SK-N-SH treated with all-trans-retinoic acid at 6 μM for 48 hours (cell line): ENCODE results near the gene RC3H1.

Source experiments
- ATAC-seq: fragments of 200-7000 bp; cut with Tn5 transposase; 3 replicates; pipeline ENCODE4 v1.9.1; 2020; ENCODE audit warnings: mild to moderate bottlenecking, moderate library complexity
- ARNTL ChIP-seq: fragments of 450-650 bp; formaldehyde crosslinking; IDR thresholded peaks from 2 replicates; pipeline ENCODE4 v1.5.0; 2020; ENCODE audit warnings: low read depth, mild to moderate bottlenecking, moderate library complexity, borderline replicate concordance
- BACH2 ChIP-seq: fragments of 250-450 bp; sonication (Bioruptor Pico); IDR thresholded peaks from 2 replicates; pipeline ENCODE4 v1.9.0; 2021; ENCODE audit warnings: mild to moderate bottlenecking, borderline replicate concordance
- CREB5 ChIP-seq: fragments of 250-450 bp; sonication (Bioruptor Pico); IDR thresholded peaks from 2 replicates; pipeline ENCODE4 v1.5.1; 2020; ENCODE audit warnings: low read depth, mild to moderate bottlenecking, moderate library complexity
- CSDC2 ChIP-seq: fragments of 250-450 bp; sonication (Bioruptor Pico); IDR thresholded peaks from 2 replicates; pipeline ENCODE4 v1.5.0; 2020; ENCODE audit warnings: mild to moderate bottlenecking, moderate library complexity
- CSRNP3 ChIP-seq: fragments of 250-450 bp; sonication (Bioruptor Pico); IDR thresholded peaks from 2 replicates; pipeline ENCODE4 v1.5.1; 2021; ENCODE audit warnings: mild to moderate bottlenecking, moderate library complexity
- ESRRG ChIP-seq: fragments of 250-450 bp; sonication (Bioruptor Pico); IDR thresholded peaks from 2 replicates; pipeline ENCODE4 v1.6.1; 2021; ENCODE audit warnings: mild to moderate bottlenecking
- GLIS3 ChIP-seq: fragments of 250-450 bp; sonication (Bioruptor Pico); IDR thresholded peaks from 2 replicates; pipeline ENCODE4 v1.5.0; 2020; ENCODE audit warnings: mild to moderate bottlenecking, moderate library complexity
- OSR1 ChIP-seq: fragments of 250-450 bp; sonication (Bioruptor Pico); IDR thresholded peaks from 2 replicates; pipeline ENCODE4 v1.8.0; 2022; ENCODE audit warnings: moderate library complexity, mild to moderate bottlenecking, inconsistent platforms
- PATZ1 ChIP-seq: fragments of 250-450 bp; sonication (Bioruptor Pico); IDR thresholded peaks from 2 replicates; pipeline ENCODE4 v1.8.0; 2020; ENCODE audit warnings: mild to moderate bottlenecking, moderate library complexity, borderline replicate concordance
- POU6F1 ChIP-seq: fragments of 250-450 bp; sonication (Bioruptor Pico); IDR thresholded peaks from 2 replicates; pipeline ENCODE4 v1.8.0; 2021; ENCODE audit warnings: low read depth, mild to moderate bottlenecking, moderate library complexity, borderline replicate concordance
- PPARA ChIP-seq: fragments of 250-450 bp; sonication (Bioruptor Pico); IDR thresholded peaks from 2 replicates; pipeline ENCODE4 v1.5.0; 2020; ENCODE audit warnings: mild to moderate bottlenecking, borderline replicate concordance
- RARB ChIP-seq: fragments of 250-450 bp; sonication (Bioruptor Pico); IDR thresholded peaks from 2 replicates; pipeline ENCODE4 v1.8.0; 2021; ENCODE audit warnings: mild to moderate bottlenecking, moderate library complexity
- SNAI2 ChIP-seq: fragments of 250-450 bp; sonication (Bioruptor Pico); IDR thresholded peaks from 2 replicates; pipeline ENCODE4 v1.5.0; 2020; ENCODE audit warnings: mild to moderate bottlenecking, moderate library complexity
- TOX ChIP-seq: fragments of 250-450 bp; sonication (Bioruptor Pico); IDR thresholded peaks from 2 replicates; pipeline ENCODE4 v1.8.0; 2021; ENCODE audit warnings: mild to moderate bottlenecking, moderate library complexity, borderline replicate concordance
- TSHZ2 ChIP-seq: fragments of 250-450 bp; sonication (Bioruptor Pico); IDR thresholded peaks from 2 replicates; pipeline ENCODE4 v1.5.0; 2020; ENCODE audit warnings: mild to moderate bottlenecking, moderate library complexity
- ZFP3 ChIP-seq: fragments of 250-450 bp; sonication (Bioruptor Pico); IDR thresholded peaks from 2 replicates; pipeline ENCODE4 v1.5.0; 2020; ENCODE audit warnings: mild to moderate bottlenecking, moderate library complexity
- ZFP30 ChIP-seq: fragments of 450-650 bp; formaldehyde crosslinking; IDR thresholded peaks from 2 replicates; pipeline ENCODE4 v1.5.0; 2022; ENCODE audit warnings: mild to moderate bottlenecking, moderate library complexity
- ZNF565 ChIP-seq: fragments of 450-650 bp; formaldehyde crosslinking; conservative IDR thresholded peaks from 2 replicates; pipeline ENCODE4 v1.5.0; 2020; ENCODE audit warnings: low read depth, mild to moderate bottlenecking, moderate library complexity
- ZNF70 ChIP-seq: fragments of 450-650 bp; formaldehyde crosslinking; IDR thresholded peaks from 2 replicates; pipeline ENCODE4 v1.5.0; 2020; ENCODE audit warnings: mild to moderate bottlenecking, moderate library complexity
- ZNF8 ChIP-seq: fragments of 450-650 bp; formaldehyde crosslinking; IDR thresholded peaks from 2 replicates; pipeline ENCODE4 v1.5.0; 2020; ENCODE audit warnings: mild to moderate bottlenecking, moderate library complexity

RC3H1 gene

GRCh38 chr1:174041369-174041768 lies 19.2 kb upstream of the RC3H1 start (continued):
- TF ChIP-seq ZNF70 (CRISPR knock-in tag) (no peak), ZNF565 (CRISPR knock-in tag) (no peak)
- TF ChIP-seq, all 23 proteins: peak for 0

GRCh38 chr1:174040387-174040786 lies 18.2 kb upstream of the RC3H1 start:
- ATAC-seq: peak; percentile 96
- TF ChIP-seq ZNF8 (CRISPR knock-in tag): no peak
- no peak for TF ChIP-seq ZNF565 (CRISPR knock-in tag)
- TF ChIP-seq TOX (CRISPR knock-in tag): no peak
- no peak for TF ChIP-seq RARB (CRISPR knock-in tag)
- TF ChIP-seq GLIS3 (CRISPR knock-in tag): no peak
- no peak for TF ChIP-seq CREB5 (CRISPR knock-in tag)
- TF ChIP-seq OSR1 (CRISPR knock-in tag): no peak
- TF ChIP-seq CSRNP3 (CRISPR knock-in tag): no peak
- TF ChIP-seq ESRRG (CRISPR knock-in tag): no peak
- no peak for TF ChIP-seq ARNTL (CRISPR knock-in tag)
- no peak for TF ChIP-seq PPARA (CRISPR knock-in tag)
- no peak for TF ChIP-seq ZNF70 (CRISPR knock-in tag)
- no peak for TF ChIP-seq SNAI2 (CRISPR knock-in tag)
- no peak for TF ChIP-seq BACH2 (CRISPR knock-in tag)

GRCh38 chr1:174039027-174039426 lies 16.9 kb upstream of the RC3H1 start:
- peak; percentile 50 for ATAC-seq
- TF ChIP-seq ZNF8 (CRISPR knock-in tag) (no peak), ESRRG (CRISPR knock-in tag) (no peak), POU6F1 (CRISPR knock-in tag) (no peak), RARB (CRISPR knock-in tag) (no peak), ZNF565 (CRISPR knock-in tag) (no peak), CSRNP3 (CRISPR knock-in tag) (no peak), SNAI2 (CRISPR knock-in tag) (no peak)

GRCh38 chr1:174036798-174037197 lies 14.6 kb upstream of the RC3H1 start:
- TF ChIP-seq POU6F1 (CRISPR knock-in tag) (no peak), BACH2 (CRISPR knock-in tag) (no peak), TSHZ2 (CRISPR knock-in tag) (no peak), CSRNP3 (CRISPR knock-in tag) (no peak), ZFP3 (CRISPR knock-in tag) (no peak), OSR1 (CRISPR knock-in tag) (no peak), TOX (CRISPR knock-in tag) (no peak), ZNF8 (CRISPR knock-in tag) (no peak), CSDC2 (no peak), PATZ1 (CRISPR knock-in tag) (no peak), GLIS3 (CRISPR knock-in tag) (no peak), ZFP30 (no peak)
- ATAC-seq: no peak
